GM12864 (cell line): ENCODE measurements around the gene GALNT2.

Source experiments
- DNase-seq: peaks from one replicate; pipeline ENCODE4 v3.0.0-alpha.2; 2011; ENCODE audit warnings: low read depth
- H3K4me3 ChIP-seq: 2 replicates; pipeline ENCODE4 v1.5.1; 2011; ENCODE audit warnings: mild to moderate bottlenecking, low read depth, low read length, control low read depth
- TF ChIP-seq, protein P1 (sequence below): IDR thresholded peaks from 2 replicates; pipeline ENCODE4 v1.5.1; 2011; ENCODE audit warnings: low read depth, mild to moderate bottlenecking, moderate library complexity, low read length, control low read depth, inconsistent platforms; ENCODE audit errors: missing control alignments

The GALNT2 gene

DNA sequence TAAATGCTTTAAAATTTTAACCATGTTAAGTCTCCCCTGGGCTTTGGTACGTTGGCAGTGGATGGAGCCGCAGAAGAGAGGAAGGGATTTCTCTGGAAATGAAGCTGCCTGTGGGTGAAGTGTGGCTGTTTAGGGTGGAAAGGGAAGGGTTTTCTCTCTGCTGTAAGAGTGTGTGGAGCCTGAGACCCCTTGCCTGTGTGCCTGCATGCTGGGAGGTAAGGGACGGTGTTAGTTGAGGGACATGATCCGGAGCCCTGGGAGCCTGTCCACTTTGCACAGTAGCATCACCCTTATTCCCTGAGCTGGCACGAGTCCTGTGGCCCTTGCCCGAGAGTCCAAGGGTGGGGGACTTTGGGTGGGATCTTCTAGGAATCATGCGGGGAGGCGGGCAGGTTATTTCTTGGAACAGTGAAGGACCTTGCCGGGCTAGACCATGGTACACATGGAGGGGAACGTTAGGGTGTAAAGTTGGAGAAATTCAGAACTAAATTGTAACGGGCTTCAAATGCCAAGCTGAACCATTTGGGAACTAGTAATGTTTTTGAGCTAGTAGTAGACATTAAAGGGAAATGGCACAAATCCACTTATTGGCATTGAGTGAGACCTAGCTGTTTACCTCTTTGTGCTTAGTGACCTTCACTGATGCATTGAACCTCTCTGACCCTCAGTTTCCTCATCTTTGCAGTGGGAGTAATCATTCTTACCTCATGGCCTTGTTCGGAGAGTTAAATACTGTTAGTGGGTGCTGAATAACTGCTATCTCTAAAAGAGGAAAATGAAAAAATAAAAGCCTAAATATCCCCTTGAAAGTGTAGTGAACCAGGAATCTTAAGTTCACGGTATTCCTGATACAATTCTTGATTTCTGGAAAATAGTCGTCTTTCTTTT lies 3.5 kb downstream of the GALNT2 start:
- TF ChIP-seq, protein P1, sequence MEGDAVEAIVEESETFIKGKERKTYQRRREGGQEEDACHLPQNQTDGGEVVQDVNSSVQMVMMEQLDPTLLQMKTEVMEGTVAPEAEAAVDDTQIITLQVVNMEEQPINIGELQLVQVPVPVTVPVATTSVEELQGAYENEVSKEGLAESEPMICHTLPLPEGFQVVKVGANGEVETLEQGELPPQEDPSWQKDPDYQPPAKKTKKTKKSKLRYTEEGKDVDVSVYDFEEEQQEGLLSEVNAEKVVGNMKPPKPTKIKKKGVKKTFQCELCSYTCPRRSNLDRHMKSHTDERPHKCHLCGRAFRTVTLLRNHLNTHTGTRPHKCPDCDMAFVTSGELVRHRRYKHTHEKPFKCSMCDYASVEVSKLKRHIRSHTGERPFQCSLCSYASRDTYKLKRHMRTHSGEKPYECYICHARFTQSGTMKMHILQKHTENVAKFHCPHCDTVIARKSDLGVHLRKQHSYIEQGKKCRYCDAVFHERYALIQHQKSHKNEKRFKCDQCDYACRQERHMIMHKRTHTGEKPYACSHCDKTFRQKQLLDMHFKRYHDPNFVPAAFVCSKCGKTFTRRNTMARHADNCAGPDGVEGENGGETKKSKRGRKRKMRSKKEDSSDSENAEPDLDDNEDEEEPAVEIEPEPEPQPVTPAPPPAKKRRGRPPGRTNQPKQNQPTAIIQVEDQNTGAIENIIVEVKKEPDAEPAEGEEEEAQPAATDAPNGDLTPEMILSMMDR, result no peak
- H3K4me3 ChIP-seq, result no peak overlapping the region
- no peak for DNase-seq

DNA sequence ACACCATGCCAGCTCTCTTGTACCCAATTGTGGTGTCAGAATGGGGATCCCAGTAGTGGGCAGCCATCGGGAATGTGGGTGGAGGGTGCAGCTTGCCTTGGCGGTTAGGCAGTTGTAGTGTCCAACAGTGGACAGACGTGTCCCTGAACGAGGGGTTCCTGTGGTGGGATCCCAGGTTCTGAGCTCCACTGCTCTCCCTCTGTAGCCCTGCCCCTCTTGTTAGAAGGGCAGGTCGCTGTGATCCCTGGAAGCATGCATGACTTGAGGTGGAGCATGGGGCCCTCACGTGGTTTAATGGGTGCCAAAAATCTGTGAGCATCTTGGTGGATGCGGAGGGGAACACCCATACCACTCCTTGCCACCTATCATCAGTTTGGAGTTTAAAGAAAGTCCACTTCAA lies 4.3 kb downstream of the GALNT2 start:
- TF ChIP-seq, protein P1, result no peak

DNA sequence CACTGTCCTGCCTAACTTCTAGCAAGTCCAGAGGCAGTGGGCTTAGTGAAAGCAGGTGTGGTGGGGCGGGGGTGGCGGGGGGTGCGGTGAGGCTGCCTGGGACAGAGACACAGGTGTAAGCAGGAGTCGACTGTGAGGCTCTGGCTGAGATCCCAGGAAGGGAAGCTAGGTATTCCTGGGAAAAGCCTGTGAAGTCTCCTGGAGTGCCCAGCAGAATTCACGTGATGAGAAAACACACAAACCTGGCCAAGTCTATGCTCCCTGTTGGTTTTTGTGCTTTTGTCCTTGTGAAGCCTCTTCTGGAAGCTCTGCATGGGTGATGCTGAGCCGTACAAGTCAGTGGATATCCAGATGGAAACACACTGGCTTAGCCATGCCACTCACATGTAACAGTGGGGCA lies 5.3 kb downstream of the GALNT2 start:
- TF ChIP-seq, protein P1, result no peak
- no peak for DNase-seq
- H3K4me3 ChIP-seq, result no peak overlapping the region

More for the DNA sequence above, 4.3 kb downstream of the GALNT2 start:
- no peak overlapping the region for H3K4me3 ChIP-seq
- no peak for DNase-seq

DNA sequence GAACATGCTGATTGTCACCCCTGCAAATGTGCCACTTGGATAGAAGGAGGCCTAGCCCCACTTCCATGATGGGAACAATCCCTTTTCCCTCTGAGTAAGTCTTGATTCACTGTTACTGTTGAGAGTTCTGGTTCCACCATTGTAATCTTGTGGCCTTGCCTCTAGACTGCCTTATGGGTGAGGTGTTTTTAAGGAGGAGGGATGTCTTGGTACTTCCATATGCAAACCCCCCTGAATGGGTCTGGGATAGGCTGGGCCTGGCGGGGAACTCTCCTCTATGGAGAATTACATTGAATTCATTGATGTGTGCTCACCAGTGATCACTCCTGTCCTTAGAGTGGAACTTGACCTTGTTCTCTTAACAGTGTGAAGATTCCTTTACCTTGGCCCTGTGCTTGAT lies 5.8 kb downstream of the GALNT2 start:
- no peak for DNase-seq
- TF ChIP-seq, protein P1, result no peak

DNA sequence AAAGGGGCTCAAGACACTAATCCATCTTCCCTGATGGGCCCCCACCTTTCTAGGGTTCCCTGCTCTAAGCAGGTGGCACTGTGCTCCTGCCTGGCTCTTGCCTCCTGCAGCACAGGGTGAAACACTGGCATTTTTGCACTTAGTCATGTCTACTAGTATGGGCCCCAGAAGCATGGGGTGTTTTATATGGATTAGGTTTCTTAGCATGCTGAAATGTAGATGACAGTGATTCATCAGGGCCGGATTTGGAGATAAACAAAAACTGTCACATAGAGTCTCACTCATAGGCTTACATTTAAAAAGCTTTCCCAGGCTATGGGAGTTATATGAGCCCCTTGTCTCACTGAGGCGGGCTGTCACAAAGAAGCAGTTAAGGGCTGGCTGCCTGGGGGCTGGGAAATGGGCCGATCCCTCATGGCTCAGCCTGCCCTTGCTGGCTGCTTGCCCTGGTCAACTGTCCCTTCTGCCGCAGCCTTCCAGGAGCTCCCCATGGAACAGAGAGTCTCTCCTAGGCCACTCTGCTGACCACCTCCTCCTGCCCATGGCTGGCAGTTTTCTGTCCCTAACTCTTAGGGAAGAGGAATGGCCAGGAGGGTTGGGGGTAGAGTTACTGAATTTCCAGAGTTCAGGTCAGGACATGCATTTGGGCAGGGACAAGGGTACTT lies 6.5 kb downstream of the GALNT2 start:
- TF ChIP-seq, protein P1, result no peak
- DNase-seq, result no peak
- H3K4me3 ChIP-seq, result no peak overlapping the region

More for the DNA sequence above, 5.8 kb downstream of the GALNT2 start:
- H3K4me3 ChIP-seq, result no peak overlapping the region

DNA sequence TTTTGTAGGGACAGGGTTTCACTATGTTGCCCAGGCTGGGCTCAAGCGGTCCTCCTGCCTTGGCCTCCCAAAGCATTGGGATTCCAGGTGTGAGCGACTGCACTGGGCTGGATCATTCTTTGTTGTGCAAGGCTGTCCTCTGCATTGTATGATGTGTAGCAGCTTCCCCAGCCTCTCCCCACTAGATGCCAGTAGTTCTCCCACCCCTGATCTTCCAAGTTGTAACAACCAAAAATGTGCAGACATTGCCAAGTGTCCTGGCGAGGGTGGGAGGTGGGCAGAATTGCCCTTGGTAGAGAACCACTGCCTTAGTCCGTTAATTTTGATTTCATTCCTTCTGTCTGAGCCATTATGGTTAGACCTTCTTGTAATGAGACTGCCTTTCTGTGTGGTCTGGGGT lies 7.2 kb downstream of the GALNT2 start:
- no peak for DNase-seq
- TF ChIP-seq, protein P1, result no peak
- H3K4me3 ChIP-seq, result no peak overlapping the region
